ENCODE data around the gene SEH1L. TPM values are rescaled to one million over a fixed set of nuclear protein-coding genes. Genes with fewer than 3 reads are reported as not detected.

Gene SEH1L
- total and polyA plus RNA-seq, 4 donors = 24.2 to 43.8 (median 26.4) TPM

- Histone ChIP-seq H3K9me3 (ENCODE audit: control insufficient read depth in 4 of 4, insufficient read depth in 3 of 4, low read length in 3 of 4) (peaks cover 0 to under 1% (median 0%) of the 10 kb centered on the region in 4 donors), H3K4me3 (no peak overlapping the region), H3K36me3 (ENCODE audit: control insufficient read depth in 4 of 4, insufficient read depth in 4 of 4, low read length in 4 of 4) (no peaks in the 10 kb centered on the region), H3K9ac (ENCODE audit: insufficient read depth in 1 of 2, low read length in 2 of 2) (no peak overlapping the region), H3K27ac (ENCODE audit: low read depth in 1 of 2, low read length in 1 of 2) (no peak overlapping the region), H3K4me1 (ENCODE audit: control insufficient read depth in 5 of 5, insufficient read depth in 5 of 5, low read length in 5 of 5) (peaks cover 0 to 19% (median 0%) of the 10 kb centered on the region in 5 donors), H3K27me3 (ENCODE audit: control insufficient read depth in 3 of 3, insufficient read depth in 3 of 3, low read length in 2 of 3) (peaks cover 0 to 4% (median 0%) of the 10 kb centered on the region in 3 donors)
- TF ChIP-seq, protein P1, sequence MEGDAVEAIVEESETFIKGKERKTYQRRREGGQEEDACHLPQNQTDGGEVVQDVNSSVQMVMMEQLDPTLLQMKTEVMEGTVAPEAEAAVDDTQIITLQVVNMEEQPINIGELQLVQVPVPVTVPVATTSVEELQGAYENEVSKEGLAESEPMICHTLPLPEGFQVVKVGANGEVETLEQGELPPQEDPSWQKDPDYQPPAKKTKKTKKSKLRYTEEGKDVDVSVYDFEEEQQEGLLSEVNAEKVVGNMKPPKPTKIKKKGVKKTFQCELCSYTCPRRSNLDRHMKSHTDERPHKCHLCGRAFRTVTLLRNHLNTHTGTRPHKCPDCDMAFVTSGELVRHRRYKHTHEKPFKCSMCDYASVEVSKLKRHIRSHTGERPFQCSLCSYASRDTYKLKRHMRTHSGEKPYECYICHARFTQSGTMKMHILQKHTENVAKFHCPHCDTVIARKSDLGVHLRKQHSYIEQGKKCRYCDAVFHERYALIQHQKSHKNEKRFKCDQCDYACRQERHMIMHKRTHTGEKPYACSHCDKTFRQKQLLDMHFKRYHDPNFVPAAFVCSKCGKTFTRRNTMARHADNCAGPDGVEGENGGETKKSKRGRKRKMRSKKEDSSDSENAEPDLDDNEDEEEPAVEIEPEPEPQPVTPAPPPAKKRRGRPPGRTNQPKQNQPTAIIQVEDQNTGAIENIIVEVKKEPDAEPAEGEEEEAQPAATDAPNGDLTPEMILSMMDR (IDR thresholded peaks at IDR 0.05; ENCODE audit: control extremely low read depth, extremely low read depth) = no peak
- DNase-seq (no peak), ATAC-seq (ENCODE audit: insufficient read depth, low FRiP score) (no peak)
- 89 to 91% methylated on average over 4 of the region's 4 CpGs for WGBS, 2 donors
These were observed 41.7 kb upstream of the SEH1L start for GRCh38 chr18:12906119-12906518.

DNA sequence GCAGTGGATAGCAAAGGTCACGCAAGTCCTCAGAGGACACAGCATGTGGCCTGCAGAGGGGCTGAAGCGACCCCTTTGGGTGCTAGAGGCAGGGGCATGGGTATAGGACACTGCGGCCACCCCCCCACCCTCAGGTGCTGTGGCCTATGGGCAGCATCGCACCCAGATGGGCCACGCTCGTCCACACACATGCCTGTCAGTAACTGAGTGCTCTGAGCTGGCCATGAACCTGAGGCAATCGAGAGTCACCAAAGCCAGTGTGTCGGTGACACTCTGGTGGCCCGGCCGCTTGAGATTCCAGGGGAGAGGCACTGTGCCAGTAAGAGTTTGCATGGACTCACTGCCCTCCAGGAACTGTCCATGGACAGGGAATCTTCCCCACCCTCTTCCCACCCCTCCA is 41.0 kb upstream of the SEH1L start:
- WGBS, 2 donors = 83 to 90% methylated on average over 10 of the region's 10 CpGs
- H3K9ac ChIP-seq (ENCODE audit: insufficient read depth in 1 of 2, low read length in 2 of 2) = no peak overlapping the region
- H3K4me1 ChIP-seq (ENCODE audit: control insufficient read depth in 5 of 5, insufficient read depth in 5 of 5, low read length in 5 of 5) = peaks cover 0 to 24% (median 0%) of the 10 kb centered on the region in 5 donors
- peaks cover 0 to 7% (median 0%) of the 10 kb centered on the region in 4 donors for H3K9me3 ChIP-seq (ENCODE audit: control insufficient read depth in 4 of 4, insufficient read depth in 3 of 4, low read length in 3 of 4)
- H3K36me3 ChIP-seq (ENCODE audit: control insufficient read depth in 4 of 4, insufficient read depth in 4 of 4, low read length in 4 of 4) = no peaks in the 10 kb centered on the region
- H3K4me3 ChIP-seq = no peak overlapping the region
- no peak overlapping the region for H3K27ac ChIP-seq (ENCODE audit: low read depth in 1 of 2, low read length in 1 of 2)
- no peak for DNase-seq
- TF ChIP-seq, protein P1 (IDR thresholded peaks at IDR 0.05; ENCODE audit: control extremely low read depth, extremely low read depth) = no peak
- ATAC-seq (ENCODE audit: insufficient read depth, low FRiP score) = no peak
- H3K27me3 ChIP-seq (ENCODE audit: control insufficient read depth in 3 of 3, insufficient read depth in 3 of 3, low read length in 2 of 3) = peaks cover 0 to 8% (median 2%) of the 10 kb centered on the region in 3 donors

- ATAC-seq (ENCODE audit: insufficient read depth, low FRiP score) = no peak
- Histone ChIP-seq H3K4me1 (ENCODE audit: control insufficient read depth in 5 of 5, insufficient read depth in 5 of 5, low read length in 5 of 5) (peaks cover 0 to 27% (median 0%) of the 10 kb centered on the region in 5 donors), H3K9ac (ENCODE audit: insufficient read depth in 1 of 2, low read length in 2 of 2) (peak overlapping the region in 1 of 2 donors; percentile 15), H3K27ac (ENCODE audit: low read depth in 1 of 2, low read length in 1 of 2) (no peak overlapping the region), H3K4me3 (no peak overlapping the region), H3K27me3 (ENCODE audit: control insufficient read depth in 3 of 3, insufficient read depth in 3 of 3, low read length in 2 of 3) (peaks cover 0 to 12% (median 5%) of the 10 kb centered on the region in 3 donors), H3K9me3 (ENCODE audit: control insufficient read depth in 4 of 4, insufficient read depth in 3 of 4, low read length in 3 of 4) (peaks cover 0 to 7% (median 0%) of the 10 kb centered on the region in 4 donors), H3K36me3 (ENCODE audit: control insufficient read depth in 4 of 4, insufficient read depth in 4 of 4, low read length in 4 of 4) (no peaks in the 10 kb centered on the region)
- peak in 2 of 3 donors; percentile 66 to 72 for DNase-seq
- TF ChIP-seq, protein P1 (IDR thresholded peaks at IDR 0.05; ENCODE audit: control extremely low read depth, extremely low read depth) = no peak
- WGBS, 2 donors = 43 to 60% methylated on average over 8 of the region's 8 CpGs
These were observed 40.4 kb upstream of the SEH1L start for GRCh38 chr18:12907258-12907925.
